ENCODE data around the gene GPC5.

GPC5 gene

GRCh38 chr13:91802957-91803356 is 404.5 kb downstream of the GPC5 start:
- H3K36me3 ChIP-seq (ENCODE audit: insufficient read depth): no peaks in the 10 kb centered on the region
- no peak overlapping the region for H3K27ac ChIP-seq
- H3K27me3 ChIP-seq (ENCODE audit: insufficient read depth, low read depth): no peaks in the 10 kb centered on the region
- H3K4me2 ChIP-seq: no peak overlapping the region
- no peak overlapping the region for H3K4me3 ChIP-seq (IDR thresholded peaks at IDR 0.05; ENCODE audit: insufficient read depth, low read depth, low read length)
- no peak overlapping the region for H2AFZ ChIP-seq (ENCODE audit: low read depth)
- H3K9ac ChIP-seq: no peak overlapping the region
- H3K79me2 ChIP-seq (ENCODE audit: insufficient read depth, low read depth): no peaks in the 10 kb centered on the region
- no peaks in the 10 kb centered on the region for H3K4me1 ChIP-seq (ENCODE audit: low read depth, poor library complexity, severe bottlenecking)
- no peaks in the 10 kb centered on the region for H4K20me1 ChIP-seq (ENCODE audit: insufficient read depth)
- TF ChIP-seq, protein P1, sequence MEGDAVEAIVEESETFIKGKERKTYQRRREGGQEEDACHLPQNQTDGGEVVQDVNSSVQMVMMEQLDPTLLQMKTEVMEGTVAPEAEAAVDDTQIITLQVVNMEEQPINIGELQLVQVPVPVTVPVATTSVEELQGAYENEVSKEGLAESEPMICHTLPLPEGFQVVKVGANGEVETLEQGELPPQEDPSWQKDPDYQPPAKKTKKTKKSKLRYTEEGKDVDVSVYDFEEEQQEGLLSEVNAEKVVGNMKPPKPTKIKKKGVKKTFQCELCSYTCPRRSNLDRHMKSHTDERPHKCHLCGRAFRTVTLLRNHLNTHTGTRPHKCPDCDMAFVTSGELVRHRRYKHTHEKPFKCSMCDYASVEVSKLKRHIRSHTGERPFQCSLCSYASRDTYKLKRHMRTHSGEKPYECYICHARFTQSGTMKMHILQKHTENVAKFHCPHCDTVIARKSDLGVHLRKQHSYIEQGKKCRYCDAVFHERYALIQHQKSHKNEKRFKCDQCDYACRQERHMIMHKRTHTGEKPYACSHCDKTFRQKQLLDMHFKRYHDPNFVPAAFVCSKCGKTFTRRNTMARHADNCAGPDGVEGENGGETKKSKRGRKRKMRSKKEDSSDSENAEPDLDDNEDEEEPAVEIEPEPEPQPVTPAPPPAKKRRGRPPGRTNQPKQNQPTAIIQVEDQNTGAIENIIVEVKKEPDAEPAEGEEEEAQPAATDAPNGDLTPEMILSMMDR (conservative IDR thresholded peaks at IDR 0.05; ENCODE audit: low read depth, low read length): no peak

GRCh38 chr13:91804724-91805123 is 406.3 kb downstream of the GPC5 start:
- no peaks in the 10 kb centered on the region for H3K27me3 ChIP-seq (ENCODE audit: insufficient read depth, low read depth)
- no peaks in the 10 kb centered on the region for H4K20me1 ChIP-seq (ENCODE audit: insufficient read depth)
- H3K27ac ChIP-seq: no peak overlapping the region
- H3K79me2 ChIP-seq (ENCODE audit: insufficient read depth, low read depth): no peaks in the 10 kb centered on the region
- no peaks in the 10 kb centered on the region for H3K36me3 ChIP-seq (ENCODE audit: insufficient read depth)
- no peak overlapping the region for H2AFZ ChIP-seq (ENCODE audit: low read depth)
- H3K4me3 ChIP-seq (IDR thresholded peaks at IDR 0.05; ENCODE audit: insufficient read depth, low read depth, low read length): no peak overlapping the region
- no peak overlapping the region for H3K4me2 ChIP-seq
- H3K9ac ChIP-seq: no peak overlapping the region
- H3K4me1 ChIP-seq (ENCODE audit: low read depth, poor library complexity, severe bottlenecking): no peaks in the 10 kb centered on the region
- TF ChIP-seq, protein P1 (conservative IDR thresholded peaks at IDR 0.05; ENCODE audit: low read depth, low read length): no peak

DNA sequence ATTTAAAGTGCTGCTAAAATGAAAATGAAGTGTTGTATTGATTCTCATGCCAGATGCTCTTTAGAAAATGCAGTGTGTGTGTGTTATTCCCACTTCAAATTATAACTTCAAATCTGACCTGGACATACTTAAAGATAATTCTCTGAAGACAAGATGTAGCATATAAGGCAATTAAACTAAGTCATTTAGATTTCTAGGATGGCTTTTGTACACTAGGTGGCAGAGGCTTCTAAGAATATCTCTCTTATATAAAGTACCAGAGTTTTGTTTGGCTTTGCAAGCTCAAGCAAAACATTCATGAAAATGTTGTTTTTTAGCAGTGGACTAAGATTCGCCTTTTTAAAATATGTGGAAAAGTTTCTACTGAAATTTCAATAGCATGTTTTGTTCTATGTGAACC is 407.2 kb downstream of the GPC5 start:
- H3K79me2 ChIP-seq (ENCODE audit: insufficient read depth, low read depth): no peaks in the 10 kb centered on the region
- no peaks in the 10 kb centered on the region for H3K36me3 ChIP-seq (ENCODE audit: insufficient read depth)
- TF ChIP-seq, protein P1 (conservative IDR thresholded peaks at IDR 0.05; ENCODE audit: low read depth, low read length): no peak
- H2AFZ ChIP-seq (ENCODE audit: low read depth): no peak overlapping the region
- no peak overlapping the region for H3K27ac ChIP-seq
- H4K20me1 ChIP-seq (ENCODE audit: insufficient read depth): no peaks in the 10 kb centered on the region
- H3K4me2 ChIP-seq: no peak overlapping the region
- no peak overlapping the region for H3K9ac ChIP-seq
- H3K4me3 ChIP-seq (IDR thresholded peaks at IDR 0.05; ENCODE audit: insufficient read depth, low read depth, low read length): no peak overlapping the region
- H3K27me3 ChIP-seq (ENCODE audit: insufficient read depth, low read depth): no peaks in the 10 kb centered on the region
- H3K4me1 ChIP-seq (ENCODE audit: low read depth, poor library complexity, severe bottlenecking): no peaks in the 10 kb centered on the region

GRCh38 chr13:91809161-91809560 is 410.7 kb downstream of the GPC5 start:
- H4K20me1 ChIP-seq (ENCODE audit: insufficient read depth): no peaks in the 10 kb centered on the region
- H3K79me2 ChIP-seq (ENCODE audit: insufficient read depth, low read depth): no peaks in the 10 kb centered on the region
- no peak overlapping the region for H3K4me3 ChIP-seq (IDR thresholded peaks at IDR 0.05; ENCODE audit: insufficient read depth, low read depth, low read length)
- H3K9ac ChIP-seq: no peak overlapping the region
- no peak overlapping the region for H3K27ac ChIP-seq
- no peaks in the 10 kb centered on the region for H3K36me3 ChIP-seq (ENCODE audit: insufficient read depth)
- no peak overlapping the region for H3K4me2 ChIP-seq
- H2AFZ ChIP-seq (ENCODE audit: low read depth): no peak overlapping the region
- TF ChIP-seq, protein P1 (conservative IDR thresholded peaks at IDR 0.05; ENCODE audit: low read depth, low read length): no peak
- no peaks in the 10 kb centered on the region for H3K4me1 ChIP-seq (ENCODE audit: low read depth, poor library complexity, severe bottlenecking)
- no peaks in the 10 kb centered on the region for H3K27me3 ChIP-seq (ENCODE audit: insufficient read depth, low read depth)
